GM21717 (cell line): Measurements from ENCODE around the gene FAM20C.
"Not testable (repeated sequence)": the region's sequence is repeated elsewhere in the genome, so short reads cannot be mapped to it uniquely, and the experiment has no call there.

Experiments
- ATAC-seq: cut with Tn5 transposase; IDR thresholded peaks from one replicate; pipeline ENCODE4 v1.9.1; 2021; ENCODE audit warnings: mild to moderate bottlenecking, moderate library complexity; ENCODE audit not compliant: unreplicated experiment

FAM20C gene

GRCh38 chr7:255038-255435, 62.7 kb downstream of the FAM20C start:
- no peak for ATAC-seq

DNA sequence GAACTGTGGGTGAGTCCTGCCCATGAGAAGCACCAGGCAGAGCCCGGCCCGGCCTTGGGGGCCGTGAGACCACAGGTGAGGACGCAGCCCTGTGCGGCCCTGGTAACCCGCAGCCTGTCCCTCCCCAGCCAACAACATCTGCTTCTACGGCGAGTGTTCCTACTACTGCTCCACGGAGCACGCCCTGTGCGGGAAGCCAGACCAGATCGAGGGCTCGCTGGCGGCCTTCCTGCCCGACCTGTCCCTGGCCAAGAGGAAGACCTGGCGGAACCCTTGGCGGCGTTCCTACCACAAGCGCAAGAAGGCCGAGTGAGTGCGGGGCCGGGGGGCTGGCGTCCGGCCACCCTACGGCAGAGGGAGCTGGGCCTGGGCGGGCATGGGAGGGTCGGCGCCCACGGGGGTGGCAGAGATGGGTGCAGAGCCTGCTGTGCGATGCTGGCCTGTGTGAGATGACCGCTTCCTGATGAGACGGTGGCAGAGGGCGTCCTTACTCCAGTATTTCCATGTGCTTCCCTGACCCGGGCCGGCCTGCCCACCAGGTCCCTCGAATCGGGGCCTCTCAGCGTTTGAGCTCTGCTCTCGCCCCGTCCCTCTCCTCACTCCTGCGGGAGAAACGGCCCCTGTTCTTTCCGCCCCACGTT, 63.5 kb downstream of the FAM20C start:
- ATAC-seq = no peak

- ATAC-seq = no peak
Measured at GRCh38 chr7:256461-256940, 64.1 kb downstream of the FAM20C start.

- no peak for ATAC-seq
Measured at GRCh38 chr7:256981-257646, 64.7 kb downstream of the FAM20C start.

GRCh38 chr7:257647-257992, 65.2 kb downstream of the FAM20C start:
- ATAC-seq = no peak

- no peak for ATAC-seq
Measured at GRCh38 chr7:258476-259190, 66.3 kb downstream of the FAM20C start.

GRCh38 chr7:259191-259505, 66.8 kb downstream of the FAM20C start:
- no peak for ATAC-seq

DNA sequence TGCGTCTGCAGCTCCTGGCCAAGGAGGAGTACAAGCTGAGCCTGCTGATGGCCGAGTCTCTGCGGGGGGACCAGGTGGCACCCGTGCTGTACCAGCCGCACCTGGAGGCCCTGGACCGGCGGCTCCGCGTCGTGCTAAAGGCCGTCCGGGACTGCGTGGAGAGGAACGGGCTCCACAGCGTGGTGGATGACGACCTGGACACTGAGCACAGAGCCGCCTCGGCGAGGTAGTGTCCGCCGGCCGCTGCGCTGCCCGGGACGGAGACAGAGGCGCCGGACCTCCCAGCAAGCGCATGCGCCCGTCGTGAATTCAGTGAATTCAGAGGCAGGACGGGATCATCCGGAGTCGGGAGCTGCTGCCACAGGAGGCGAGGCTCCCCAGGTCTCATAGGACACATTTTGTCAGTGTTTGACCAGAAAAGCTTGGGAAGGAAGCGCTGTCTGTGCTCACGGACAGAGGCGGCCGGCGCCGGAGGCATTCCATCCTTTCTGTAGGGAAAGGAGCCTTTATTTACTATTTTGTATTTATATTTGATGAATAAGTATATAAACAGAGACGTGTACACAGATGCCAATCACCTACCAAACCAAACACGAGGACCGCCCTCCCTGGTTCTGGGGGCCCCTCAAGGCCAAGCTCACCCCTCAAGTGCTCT, 67.5 kb downstream of the FAM20C start:
- ATAC-seq = no peak

GRCh38 chr7:260441-261281, 68.3 kb downstream of the FAM20C start:
- no peak for ATAC-seq

GRCh38 chr7:261341-262250, 69.2 kb downstream of the FAM20C start:
- no peak for ATAC-seq

DNA sequence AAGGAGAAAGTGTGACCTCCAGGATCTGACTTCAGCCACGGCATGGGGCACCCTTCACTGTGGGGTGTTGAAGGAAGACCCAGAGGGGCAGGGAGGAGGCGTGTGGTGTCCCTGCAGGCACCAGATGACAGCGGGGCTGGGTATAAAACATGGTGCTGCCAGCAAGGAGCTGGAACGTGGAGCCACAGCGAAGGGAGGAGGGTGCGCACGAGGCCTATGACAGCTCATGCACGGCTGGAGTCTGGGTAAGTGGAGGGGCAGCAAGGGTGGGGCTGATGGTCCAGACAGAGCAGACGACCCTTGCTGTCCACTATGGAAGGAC, 69.8 kb downstream of the FAM20C start:
- no peak for ATAC-seq

GRCh38 chr7:262631-263311, 70.4 kb downstream of the FAM20C start:
- not testable (repeated sequence) for ATAC-seq

- ATAC-seq = not testable (repeated sequence)
Measured at GRCh38 chr7:263483-264351, 71.3 kb downstream of the FAM20C start.

- no peak for ATAC-seq
Measured at GRCh38 chr7:264541-265191, 72.3 kb downstream of the FAM20C start.

- no peak for ATAC-seq
Measured at GRCh38 chr7:265192-265997, 73.0 kb downstream of the FAM20C start.

DNA sequence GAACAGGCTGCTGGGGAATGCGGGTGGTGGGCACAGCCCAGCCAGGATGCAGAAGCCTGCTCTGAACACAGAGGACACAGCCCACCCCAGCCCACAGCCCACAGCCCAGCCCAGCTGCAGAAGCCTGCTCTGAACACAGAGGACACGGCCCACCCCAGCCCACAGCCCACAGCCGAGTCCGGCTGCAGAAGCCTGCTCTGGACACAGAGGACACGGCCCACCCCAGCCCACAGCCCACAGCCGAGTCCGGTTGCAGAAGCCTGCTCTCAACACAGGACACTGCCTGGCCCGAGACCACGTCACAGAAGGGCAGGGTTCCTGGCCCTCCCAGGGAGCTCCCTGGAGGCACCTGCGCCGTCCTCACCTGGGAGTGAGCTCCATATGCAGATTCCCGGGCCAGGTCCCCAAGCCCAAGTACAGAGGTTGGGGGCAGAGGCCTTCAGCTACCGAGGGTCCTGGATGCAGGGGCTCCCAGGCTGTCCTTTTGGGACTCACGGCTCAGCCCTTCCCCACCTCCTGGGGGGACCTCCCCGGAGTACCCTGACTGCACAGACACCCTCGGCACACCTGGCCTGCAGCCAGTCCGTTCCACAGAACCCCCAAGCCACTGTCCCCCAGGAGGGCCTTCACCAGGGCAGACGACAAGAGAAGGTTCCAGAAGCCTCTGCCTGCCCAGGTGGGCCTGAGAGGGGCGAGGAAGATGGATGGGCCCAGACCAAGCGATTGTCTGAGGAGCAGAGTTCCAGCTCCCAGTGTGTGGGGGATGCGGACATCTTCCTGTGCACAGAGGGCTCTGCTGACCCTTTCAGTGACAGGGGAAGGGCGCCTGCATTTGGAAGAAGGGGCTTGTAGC, 73.9 kb downstream of the FAM20C start:
- ATAC-seq = no peak
